Epithelial cell of prostate (primary cell): ENCODE data around the gene MMP24OS.

Source experiments
- DNase-seq: peaks from one replicate; pipeline ENCODE4 v3.0.0-alpha.2; 2011; ENCODE audit warnings: low read depth, low spot score
- H3K27ac ChIP-seq: fragments of 450-650 bp; 2 replicates; pipeline ENCODE4 v1.5.1; 2017; ENCODE audit warnings: mild to moderate bottlenecking

MMP24OS gene

GRCh38 chr20:35293303-35294292, 15.7 kb upstream of the MMP24OS start:
- H3K27ac ChIP-seq: no peak overlapping the region
- DNase-seq: no peak

DNA sequence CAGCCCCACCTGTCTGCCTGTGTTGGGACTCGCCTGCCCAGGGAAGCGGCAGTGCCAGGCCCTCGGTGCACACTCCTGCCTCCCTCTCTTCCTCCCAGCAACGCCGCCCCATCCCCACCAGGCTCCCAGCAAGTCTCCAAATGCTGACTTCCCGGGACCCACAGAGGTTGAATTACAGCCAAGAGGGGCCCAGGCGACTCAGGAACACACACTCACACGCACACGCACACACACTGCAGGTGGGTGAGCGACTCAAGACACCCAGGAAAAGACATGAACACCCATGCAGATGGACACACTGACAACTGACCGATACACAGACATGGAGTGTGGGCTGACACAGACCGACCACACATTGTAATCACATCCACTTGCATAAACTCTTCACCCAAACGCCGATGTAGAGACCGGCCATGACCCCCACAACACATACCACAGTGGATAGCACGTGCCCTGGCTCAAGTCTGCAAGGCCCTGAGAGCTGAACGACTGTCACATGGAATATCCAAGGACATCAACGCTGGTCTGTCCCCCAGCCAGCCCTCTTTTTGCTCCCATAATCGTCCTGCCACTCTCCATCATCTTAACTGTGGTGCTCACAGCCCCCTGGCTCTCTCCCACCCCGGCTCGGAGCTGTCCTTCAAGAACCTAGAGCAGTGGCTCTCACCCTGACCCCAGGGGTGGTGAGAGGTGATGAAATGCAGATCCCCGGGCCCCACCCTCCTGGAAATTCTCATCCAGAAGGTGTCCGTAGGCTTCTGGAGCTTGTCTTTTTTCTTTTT, 14.8 kb upstream of the MMP24OS start:
- H3K27ac ChIP-seq: no peak overlapping the region
- DNase-seq: no peak

- no peak within 1 kb of the TSS for H3K27ac ChIP-seq
- no peak for DNase-seq
Observed at GRCh38 chr20:35291654-35292503, 14.0 kb upstream of the MMP24OS start, which contains the start of gene FAM83C. Gene FAM83C (minus strand): TSS chr20:35292425. CDS start chr20:35292304, 121 bp downstream.

- no peak overlapping the region for H3K27ac ChIP-seq
- no peak for DNase-seq
Observed at GRCh38 chr20:35290887-35291417, 13.0 kb upstream of the MMP24OS start.

DNA sequence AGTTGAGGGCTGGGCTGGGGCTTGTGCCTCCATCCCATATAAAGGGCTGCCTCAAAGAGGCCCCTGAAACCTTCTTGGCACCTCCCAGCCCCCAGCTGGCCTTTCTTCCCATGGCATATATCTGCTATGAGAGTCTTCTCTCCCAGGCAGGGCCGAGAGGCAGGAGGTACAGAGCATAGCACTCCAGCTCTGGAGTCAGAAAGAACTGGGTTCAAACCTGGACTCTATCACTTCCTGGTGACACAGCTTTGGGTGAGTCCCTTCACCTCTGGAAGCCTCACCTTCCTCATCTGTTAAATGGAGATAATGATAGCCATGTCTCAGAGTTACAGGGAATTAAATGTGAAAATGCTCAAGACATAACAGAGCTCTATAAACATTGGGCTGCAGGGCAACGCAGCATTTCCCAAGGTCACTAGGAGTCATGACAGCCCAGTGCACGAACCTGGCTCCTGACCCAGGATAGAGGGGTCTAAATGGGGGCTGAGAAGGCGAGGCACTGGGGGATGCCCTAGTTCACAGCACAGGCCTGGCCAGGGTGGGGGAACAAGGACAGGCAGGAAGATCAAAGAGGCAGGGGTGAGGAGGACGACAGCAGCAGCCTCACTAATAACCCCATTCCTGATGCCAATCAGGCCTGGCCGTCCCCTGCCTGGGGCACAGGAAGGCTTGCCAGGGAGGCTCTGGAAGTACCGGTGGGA, 12.4 kb upstream of the MMP24OS start:
- DNase-seq: no peak
- H3K27ac ChIP-seq: no peak overlapping the region

GRCh38 chr20:35288325-35289060, 10.6 kb upstream of the MMP24OS start:
- DNase-seq: no peak

GRCh38 chr20:35287509-35288324, 9.8 kb upstream of the MMP24OS start:
- H3K27ac ChIP-seq: no peak overlapping the region
- DNase-seq: no peak

More at GRCh38 chr20:35288325-35289060, 10.6 kb upstream of the MMP24OS start:
- no peak overlapping the region for H3K27ac ChIP-seq

DNA sequence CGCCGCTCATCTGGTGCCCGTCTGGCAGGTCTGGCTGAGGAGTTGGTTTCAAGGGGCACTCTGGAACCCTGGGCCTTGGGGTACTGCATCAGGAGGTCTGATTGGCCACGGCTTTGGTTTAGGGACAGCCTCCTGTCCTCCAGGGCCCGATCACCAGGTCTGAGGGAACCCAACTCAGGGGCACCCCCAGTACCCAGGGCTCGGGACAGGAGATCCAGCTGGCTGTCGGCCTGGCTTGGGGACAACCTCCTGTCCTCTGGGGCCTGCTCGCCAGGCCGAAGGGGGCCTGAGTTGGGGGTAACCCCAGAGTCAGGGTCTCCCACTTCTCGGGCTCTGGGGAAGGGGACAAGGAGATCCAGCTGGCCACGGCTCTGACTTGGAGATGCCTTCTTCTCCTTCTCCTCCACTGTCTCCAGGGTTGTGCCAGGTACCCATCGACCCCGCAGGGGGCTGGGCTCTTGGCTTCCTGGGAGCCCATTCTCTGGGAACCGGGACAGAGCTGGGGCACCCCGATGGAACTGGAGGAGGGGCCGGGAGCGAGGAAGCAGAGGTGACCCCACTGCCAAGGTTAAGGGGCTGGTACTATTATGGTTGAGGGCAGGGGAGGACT, 9.1 kb upstream of the MMP24OS start:
- H3K27ac ChIP-seq: no peak overlapping the region
- DNase-seq: no peak

GRCh38 chr20:35286077-35286898, 8.4 kb upstream of the MMP24OS start:
- no peak for DNase-seq
- H3K27ac ChIP-seq: peak overlapping the region; percentile 98

DNA sequence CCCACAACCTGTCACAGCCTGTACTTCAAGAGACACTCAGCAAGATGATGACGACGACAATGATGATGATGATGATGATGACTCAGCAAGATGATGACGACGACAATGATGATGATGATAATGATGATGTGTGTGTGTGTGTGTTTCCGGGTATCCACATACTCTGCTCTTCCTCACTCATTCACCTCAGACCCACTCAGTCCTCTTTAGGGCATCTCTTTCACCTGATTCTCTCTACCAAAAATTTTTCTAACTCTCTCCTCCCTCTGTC, 7.8 kb upstream of the MMP24OS start:
- H3K27ac ChIP-seq: peak overlapping the region; percentile 98
- DNase-seq: peak; percentile 62

DNA sequence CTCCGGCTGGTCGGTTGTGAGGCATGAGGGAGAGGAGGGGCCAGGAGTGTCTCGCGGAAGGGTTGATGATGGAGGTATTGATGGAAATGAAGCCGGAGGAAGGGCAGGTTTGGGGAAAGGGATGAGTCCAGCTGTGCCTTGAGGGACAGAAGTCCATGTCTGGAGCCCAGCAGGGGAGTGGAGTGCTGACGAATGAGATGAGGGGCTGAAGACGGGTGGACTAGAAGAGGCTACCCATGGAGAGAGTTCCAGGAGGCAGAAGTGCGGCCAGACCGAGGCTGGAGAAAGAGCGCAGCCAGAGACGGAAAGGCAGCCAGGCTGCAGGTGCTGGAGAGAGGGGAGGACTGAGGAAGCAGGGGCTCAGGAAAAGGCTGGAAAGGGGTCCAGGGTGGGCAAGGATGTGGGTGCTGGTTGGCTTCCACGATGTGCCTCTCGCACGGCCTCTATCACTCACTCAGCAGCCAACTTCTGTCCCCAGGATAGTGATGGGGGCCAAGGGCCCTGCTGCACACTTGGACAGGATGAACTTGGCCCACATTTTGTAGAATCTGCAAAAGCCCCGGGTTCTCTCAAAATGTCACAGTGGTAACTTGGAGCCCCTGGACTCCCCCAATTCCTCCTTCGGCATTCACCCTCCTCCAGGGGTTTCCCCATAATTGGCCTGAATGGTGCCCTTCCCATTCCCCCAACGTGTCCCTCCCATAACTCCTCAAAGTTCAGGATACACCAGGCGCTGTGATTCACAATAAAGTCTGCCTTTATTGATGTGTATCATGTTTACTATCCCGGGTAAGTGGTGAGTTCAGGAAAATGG, 7.3 kb upstream of the MMP24OS start:
- DNase-seq: no peak
- peak overlapping the region; percentile 98 for H3K27ac ChIP-seq

DNA sequence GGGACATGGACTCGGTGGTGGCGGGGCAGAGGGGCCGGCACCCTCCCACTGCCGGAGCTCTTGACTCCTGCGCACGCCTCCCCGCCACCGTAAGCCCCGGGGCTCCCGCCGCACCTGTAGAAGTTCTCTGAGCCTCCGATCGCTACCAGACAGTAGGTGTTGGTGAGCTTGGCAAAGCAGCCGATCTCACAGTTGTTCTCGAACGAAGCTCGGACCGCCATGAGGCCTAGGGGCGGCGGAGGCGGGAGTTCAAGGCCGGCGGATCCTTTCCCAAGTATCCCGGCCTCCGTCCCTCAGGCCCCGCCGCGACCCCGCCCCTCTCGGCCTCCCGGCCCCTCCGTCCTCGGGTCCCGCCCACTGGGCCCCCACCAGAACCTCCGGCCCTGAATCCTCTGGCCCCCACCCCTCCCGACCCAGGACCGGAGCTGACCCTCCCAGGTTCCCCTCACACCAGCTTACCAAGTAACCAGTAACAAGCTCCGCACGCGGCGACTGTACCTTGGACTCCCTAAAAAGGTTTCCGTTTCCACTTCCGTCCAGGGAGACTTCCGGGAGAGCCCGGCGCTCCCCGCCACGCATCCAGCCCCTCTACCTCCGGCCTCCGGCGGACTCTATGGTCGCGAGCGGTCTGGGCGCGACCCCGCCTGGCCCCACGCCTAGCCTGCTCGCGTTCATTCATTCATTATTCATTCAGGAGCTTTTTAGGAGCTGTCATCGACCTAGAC, 6.5 kb upstream of the MMP24OS start, which contains the start of gene EIF6:
Gene EIF6 (minus strand): TSS at position 506 of the 725 bp plus-strand sequence. CDS start 285 bp downstream, at position 221.
- DNase-seq: no peak
- H3K27ac ChIP-seq: peak within 1 kb of the TSS; percentile 98

- DNase-seq: no peak
Observed at GRCh38 chr20:35283441-35284266, 5.7 kb upstream of the MMP24OS start.

DNA sequence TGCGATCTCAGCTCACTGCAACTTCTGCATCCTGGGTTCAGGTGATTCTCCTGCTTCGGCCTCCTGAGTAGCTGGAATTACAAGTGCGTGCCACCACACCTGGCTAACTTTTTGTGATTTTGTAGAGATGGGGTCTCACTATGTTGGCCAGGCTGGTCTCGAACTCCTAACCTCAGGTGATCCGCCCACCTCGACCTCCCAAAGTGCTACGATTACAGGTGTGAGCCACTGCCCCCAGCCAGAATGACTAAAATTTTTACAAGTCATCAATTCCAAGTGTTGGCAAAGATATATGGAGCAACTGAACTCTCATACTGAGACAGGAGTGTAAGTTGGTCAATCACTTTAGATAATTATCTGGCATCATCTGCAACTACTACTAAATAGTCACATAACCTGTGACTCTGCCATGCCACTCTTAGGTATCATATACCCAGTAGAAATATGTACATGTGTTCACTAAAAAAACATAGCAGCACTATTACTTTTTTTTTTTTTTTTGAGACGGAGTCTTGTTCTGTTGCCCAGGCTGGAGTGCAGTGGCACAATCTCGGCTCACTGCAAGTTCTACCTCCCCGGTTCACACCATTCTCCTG, 3.7 kb upstream of the MMP24OS start:
- DNase-seq: no peak
- peak overlapping the region; percentile 98 for H3K27ac ChIP-seq

More at GRCh38 chr20:35283441-35284266, 5.7 kb upstream of the MMP24OS start:
- peak overlapping the region; percentile 98 for H3K27ac ChIP-seq
